ENCODE data around the gene LMTK2.
A peak's percentile ranks its signal among the peaks of the same experiment; 100 is the strongest.

Gene LMTK2

GRCh38 chr7:98137134-98137825, 30.6 kb downstream of the LMTK2 start:
- DNase-seq (ENCODE audit: low read depth), result no peak

GRCh38 chr7:98137826-98138151, 31.1 kb downstream of the LMTK2 start:
- DNase-seq (ENCODE audit: low read depth), result no peak

GRCh38 chr7:98138672-98139071, 32.0 kb downstream of the LMTK2 start:
- DNase-seq (ENCODE audit: low read depth), result no peak

GRCh38 chr7:98142658-98143057, 36.0 kb downstream of the LMTK2 start:
- DNase-seq (ENCODE audit: low read depth), result no peak

GRCh38 chr7:98148607-98149006, 41.9 kb downstream of the LMTK2 start:
- no peak for DNase-seq (ENCODE audit: low read depth)

GRCh38 chr7:98149116-98149692, 42.5 kb downstream of the LMTK2 start:
- no peak for DNase-seq (ENCODE audit: low read depth)

GRCh38 chr7:98151884-98152283, 45.2 kb downstream of the LMTK2 start:
- DNase-seq (ENCODE audit: low read depth), result no peak

- DNase-seq (ENCODE audit: low read depth), result no peak
Observed at GRCh38 chr7:98156700-98157099, 50.0 kb downstream of the LMTK2 start.

GRCh38 chr7:98157761-98158160, 51.1 kb downstream of the LMTK2 start:
- no peak for DNase-seq (ENCODE audit: low read depth)

- no peak for DNase-seq (ENCODE audit: low read depth)
Observed at GRCh38 chr7:98162758-98163157, 56.1 kb downstream of the LMTK2 start.

- DNase-seq (ENCODE audit: low read depth), result no peak
Observed at GRCh38 chr7:98163269-98163668, 56.6 kb downstream of the LMTK2 start.

GRCh38 chr7:98163704-98164494, 57.2 kb downstream of the LMTK2 start:
- DNase-seq (ENCODE audit: low read depth), result no peak

GRCh38 chr7:98165827-98166667, 59.4 kb downstream of the LMTK2 start:
- peak; percentile 23 for DNase-seq (ENCODE audit: low read depth)

- no peak for DNase-seq (ENCODE audit: low read depth)
Observed at GRCh38 chr7:98166668-98166970, 60.0 kb downstream of the LMTK2 start.

GRCh38 chr7:98167653-98168052, 61.0 kb downstream of the LMTK2 start:
- no peak for DNase-seq (ENCODE audit: low read depth)

GRCh38 chr7:98168181-98168903, 61.7 kb downstream of the LMTK2 start:
- no peak for DNase-seq (ENCODE audit: low read depth)

GRCh38 chr7:98168904-98169621, 62.4 kb downstream of the LMTK2 start:
- DNase-seq (ENCODE audit: low read depth), result no peak

GRCh38 chr7:98170966-98171365, 64.3 kb downstream of the LMTK2 start:
- DNase-seq (ENCODE audit: low read depth), result no peak

GRCh38 chr7:98171449-98171848, 64.8 kb downstream of the LMTK2 start:
- DNase-seq (ENCODE audit: low read depth), result no peak

- DNase-seq (ENCODE audit: low read depth), result no peak
Observed at GRCh38 chr7:98174334-98175259, 67.9 kb downstream of the LMTK2 start.

All from stimulated activated CD8-positive, alpha-beta memory T cell treated with anti-CD3 and anti-CD28 coated beads, Interleukin-15, amount 100 ng/mL, for 24 hours (primary cell).